K562 (cell line): ENCODE results near the gene CMSS1. TPM values are rescaled to one million over a fixed set of nuclear protein-coding genes. Genes with fewer than 3 reads are reported as not detected.
A peak's percentile ranks its signal among the peaks of the same experiment; 100 is the strongest.

Source experiments
- BCL6 ChIP-seq: fragments of 250-450 bp; sonication (Bioruptor Pico); IDR thresholded peaks from 2 replicates; pipeline ENCODE4 v1.4.0; 2020
- GTF2B ChIP-seq: IDR thresholded peaks from 2 replicates; pipeline ENCODE4 v1.6.1; 2011; ENCODE audit not compliant: insufficient read length; ENCODE audit errors: extremely low read depth
- HOMEZ ChIP-seq: fragments of 250-450 bp; sonication (Bioruptor Pico); IDR thresholded peaks from 2 replicates; pipeline ENCODE4 v1.4.0; 2020; ENCODE audit warnings: mild to moderate bottlenecking, moderate library complexity
- MEIS2 ChIP-seq: fragments of 450-650 bp; IDR thresholded peaks from 2 replicates; pipeline ENCODE4 v1.6.1; 2014; ENCODE audit warnings: mild to moderate bottlenecking; ENCODE audit not compliant: partially characterized antibody
- MITF ChIP-seq: IDR thresholded peaks from 2 replicates; pipeline ENCODE4 v1.6.1; 2014; ENCODE audit warnings: antibody characterized with exemption
- MNT ChIP-seq, 2 experiments: fragments of 450-650 bp; conservative IDR thresholded peaks; 2 replicates each; pipeline ENCODE4 v1.6.1; 2017; ENCODE audit warnings: mild to moderate bottlenecking in 2 of 2, moderate library complexity in 2 of 2
- POLR2B ChIP-seq: fragments of 450-650 bp; IDR thresholded peaks from 2 replicates; pipeline ENCODE4 v1.6.1; 2018; ENCODE audit warnings: low read depth; ENCODE audit not compliant: partially characterized antibody
- RERE ChIP-seq: sonication (generic); formaldehyde crosslinking; IDR thresholded peaks from 2 replicates; pipeline ENCODE4 v1.8.0; 2023; ENCODE audit warnings: missing genetic modification reagents, mild to moderate bottlenecking, borderline replicate concordance
- ZNF518B ChIP-seq: fragments of 250-450 bp; sonication (Bioruptor Pico); IDR thresholded peaks from 2 replicates; pipeline ENCODE4 v1.5.0; 2021; ENCODE audit warnings: mild to moderate bottlenecking, moderate library complexity
- ZNF699 ChIP-seq: fragments of 250-450 bp; sonication (Bioruptor Pico); IDR thresholded peaks from 2 replicates; pipeline ENCODE4 v1.8.0; 2021; ENCODE audit warnings: mild to moderate bottlenecking, moderate library complexity; ENCODE audit not compliant: insufficient replicate concordance
- polyA plus RNA-seq, 8 experiments: library from polyadenylated mRNA; depleted of rRNA in 4 of 8; stranded (reverse) in 5 of 8; unstranded in 3 of 8; fragments of >200 nt; fragmentation: Nextera tagmentation in 2 of 8; fragmentation: Illumina TruSeq in 1 of 8; extraction: Ambion mirVana in 2 of 8; extraction: Trizol in 1 of 8; gene quantifications; 2 replicates each; pipeline versions ENCODE4 v1.2.1 to v1.2.3, GENCODE V29; 2011 to 2014; ENCODE audit warnings: inconsistent platforms in 1 of 8, missing spikeins in 1 of 8
- total RNA-seq, 7 experiments: library from RNA; depleted of rRNA in 6 of 7; stranded (reverse); fragments of >200 nt in 6 of 7; fragmentation: Illumina TruSeq in 2 of 7; extraction: Trizol in 2 of 7; gene quantifications; 2 replicates each; pipeline versions ENCODE4 v1.2.1 to v1.2.3, GENCODE V29; 2011 to 2021; ENCODE audit warnings: low replicate concordance in 1 of 7

CMSS1 gene
- total and polyA plus RNA-seq, 9 of the 15 experiments (the other 6 are each of a cell fraction or from before 2014, with no cell fraction given), result 46.9 to 109 (median 72.3) TPM

- TF ChIP-seq RERE (CRISPR knock-in tag) (no peak), GTF2B (no peak), MNT (conservative IDR thresholded peaks at IDR 0.05) (no peak), POLR2B (no peak), ZNF699 (CRISPR knock-in tag) (peak; percentile 85), MEIS2 (no peak), BCL6 (peak; percentile 99), HOMEZ (CRISPR knock-in tag) (peak; percentile 99), MITF (no peak), ZNF518B (CRISPR knock-in tag) (peak; percentile 86)
Observed at GRCh38 chr3:99776516-99777209, 41.0 kb upstream of the CMSS1 start (continued).
